ENCODE results near the gene CGNL1.

Gene CGNL1

GRCh38 chr15:57541271-57541670, 165.0 kb downstream of the CGNL1 start:
- no peak for TF ChIP-seq CTCF (conservative IDR thresholded peaks at IDR 0.05; ENCODE audit: low read length)
- no peak for DNase-seq (ENCODE audit: low read depth)

GRCh38 chr15:57541805-57542504, 165.7 kb downstream of the CGNL1 start:
- peak; percentile 80 for DNase-seq (ENCODE audit: low read depth)
- no peak overlapping the region for H3K4me3 ChIP-seq (ENCODE audit: low read length)
- TF ChIP-seq CTCF (conservative IDR thresholded peaks at IDR 0.05; ENCODE audit: low read length): peak; percentile 95

More at GRCh38 chr15:57541271-57541670, 165.0 kb downstream of the CGNL1 start:
- no peak overlapping the region for H3K4me3 ChIP-seq (ENCODE audit: low read length)

GRCh38 chr15:57542505-57542817, 166.2 kb downstream of the CGNL1 start:
- DNase-seq (ENCODE audit: low read depth): no peak
- no peak overlapping the region for H3K4me3 ChIP-seq (ENCODE audit: low read length)
- TF ChIP-seq CTCF (conservative IDR thresholded peaks at IDR 0.05; ENCODE audit: low read length): no peak

- no peak for TF ChIP-seq CTCF (conservative IDR thresholded peaks at IDR 0.05; ENCODE audit: low read length)
- DNase-seq (ENCODE audit: low read depth): no peak
- no peak overlapping the region for H3K4me3 ChIP-seq (ENCODE audit: low read length)
Observed at GRCh38 chr15:57544848-57545480, 168.7 kb downstream of the CGNL1 start.

- no peak overlapping the region for H3K4me3 ChIP-seq (ENCODE audit: low read length)
- DNase-seq (ENCODE audit: low read depth): no peak
- TF ChIP-seq CTCF (conservative IDR thresholded peaks at IDR 0.05; ENCODE audit: low read length): no peak
Observed at GRCh38 chr15:57545995-57546394, 169.7 kb downstream of the CGNL1 start.

- DNase-seq (ENCODE audit: low read depth): no peak
- H3K4me3 ChIP-seq (ENCODE audit: low read length): no peak overlapping the region
- no peak for TF ChIP-seq CTCF (conservative IDR thresholded peaks at IDR 0.05; ENCODE audit: low read length)
Observed at GRCh38 chr15:57547243-57547755, 171.0 kb downstream of the CGNL1 start.

GRCh38 chr15:57548351-57548750, 172.0 kb downstream of the CGNL1 start:
- no peak overlapping the region for H3K4me3 ChIP-seq (ENCODE audit: low read length)
- DNase-seq (ENCODE audit: low read depth): no peak
- TF ChIP-seq CTCF (conservative IDR thresholded peaks at IDR 0.05; ENCODE audit: low read length): no peak

All from AG10803 (cell line).